ENCODE data around the gene BAG5.

The BAG5 gene

DNA sequence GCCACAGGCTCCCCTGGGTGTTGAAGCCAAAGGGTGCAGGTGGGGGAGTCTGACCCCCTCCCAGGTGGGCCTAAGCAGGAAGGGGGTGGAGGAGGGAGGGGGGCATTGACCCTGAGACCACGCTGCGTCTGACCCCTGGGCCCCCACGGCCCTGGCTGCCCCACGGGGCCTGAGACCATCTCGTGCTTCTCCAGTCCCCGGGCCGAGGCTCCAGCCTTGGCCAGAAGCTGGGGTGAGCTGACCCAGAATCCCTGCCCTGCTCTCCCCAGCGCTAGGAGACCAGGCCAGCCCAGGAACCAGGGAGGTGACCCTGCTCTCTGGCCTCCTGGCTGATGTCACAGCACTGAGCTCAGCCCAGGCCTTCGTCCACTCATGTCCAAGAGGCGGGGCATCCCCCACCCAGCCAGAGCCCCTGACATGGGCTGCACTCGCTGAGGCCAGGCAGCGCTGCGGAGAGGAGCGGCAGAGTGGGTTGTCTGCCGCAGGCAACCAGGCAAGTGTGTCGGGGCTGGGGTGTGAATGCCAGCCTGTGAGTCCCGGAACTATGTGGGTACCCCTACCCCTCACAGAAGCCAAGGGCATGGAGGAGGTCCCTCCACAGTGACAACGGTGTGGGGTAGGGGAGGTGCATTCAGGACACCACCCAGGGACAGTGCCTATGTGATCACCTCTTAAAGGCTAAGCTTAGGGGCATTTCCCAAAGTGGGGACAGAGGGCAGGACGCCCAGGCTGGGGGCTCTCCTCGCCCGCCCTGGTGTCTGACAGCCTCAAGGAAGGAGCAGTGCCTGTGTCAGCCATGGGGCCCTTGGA, 27.2 kb downstream of the BAG5 start:
- no peak overlapping the region for H3K27ac ChIP-seq
- TF ChIP-seq, protein P1, sequence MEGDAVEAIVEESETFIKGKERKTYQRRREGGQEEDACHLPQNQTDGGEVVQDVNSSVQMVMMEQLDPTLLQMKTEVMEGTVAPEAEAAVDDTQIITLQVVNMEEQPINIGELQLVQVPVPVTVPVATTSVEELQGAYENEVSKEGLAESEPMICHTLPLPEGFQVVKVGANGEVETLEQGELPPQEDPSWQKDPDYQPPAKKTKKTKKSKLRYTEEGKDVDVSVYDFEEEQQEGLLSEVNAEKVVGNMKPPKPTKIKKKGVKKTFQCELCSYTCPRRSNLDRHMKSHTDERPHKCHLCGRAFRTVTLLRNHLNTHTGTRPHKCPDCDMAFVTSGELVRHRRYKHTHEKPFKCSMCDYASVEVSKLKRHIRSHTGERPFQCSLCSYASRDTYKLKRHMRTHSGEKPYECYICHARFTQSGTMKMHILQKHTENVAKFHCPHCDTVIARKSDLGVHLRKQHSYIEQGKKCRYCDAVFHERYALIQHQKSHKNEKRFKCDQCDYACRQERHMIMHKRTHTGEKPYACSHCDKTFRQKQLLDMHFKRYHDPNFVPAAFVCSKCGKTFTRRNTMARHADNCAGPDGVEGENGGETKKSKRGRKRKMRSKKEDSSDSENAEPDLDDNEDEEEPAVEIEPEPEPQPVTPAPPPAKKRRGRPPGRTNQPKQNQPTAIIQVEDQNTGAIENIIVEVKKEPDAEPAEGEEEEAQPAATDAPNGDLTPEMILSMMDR (IDR thresholded peaks at IDR 0.05), result no peak
- no peaks in the 10 kb centered on the region for H3K36me3 ChIP-seq
- H3K4me3 ChIP-seq (ENCODE audit: low read depth in 1 of 2, low read length in 1 of 2), result no peak overlapping the region
- peaks cover 24% of the 10 kb centered on the region for H3K27me3 ChIP-seq
- H3K9me3 ChIP-seq, result no peaks in the 10 kb centered on the region
- H3K4me1 ChIP-seq (ENCODE audit: control insufficient read depth in 1 of 2, insufficient read depth in 1 of 2, low read depth in 1 of 2, low read length in 1 of 2), result no peaks in the 10 kb centered on the region

DNA sequence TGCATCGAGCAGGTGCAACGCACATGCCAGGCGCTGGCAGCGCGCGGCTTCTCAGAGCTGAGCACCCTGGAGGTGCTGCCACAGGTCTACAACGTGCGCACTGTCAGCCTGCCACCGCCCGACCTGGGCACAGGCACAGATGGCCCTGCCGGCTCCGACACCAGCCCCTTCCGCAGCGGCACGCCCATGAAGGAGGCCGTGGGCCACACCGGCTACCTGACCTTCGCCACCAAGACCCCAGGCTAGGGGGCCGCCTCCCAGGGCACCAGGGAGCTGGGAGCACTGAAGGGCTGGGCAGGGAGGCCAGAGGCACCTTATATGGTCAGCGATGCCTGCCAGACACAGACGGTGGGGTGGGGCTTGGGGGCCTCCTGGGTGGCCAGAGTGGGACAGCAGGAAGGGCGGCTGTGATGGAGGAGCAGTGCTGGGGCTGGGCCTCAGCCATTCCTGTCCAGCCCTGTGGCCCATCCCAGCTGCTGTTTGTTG, 27.8 kb downstream of the BAG5 start:
- TF ChIP-seq, protein P1 (IDR thresholded peaks at IDR 0.05), result no peak
- Histone ChIP-seq H3K9me3 (no peaks in the 10 kb centered on the region), H3K27me3 (peaks cover 17% of the 10 kb centered on the region), H3K4me1 (ENCODE audit: control insufficient read depth in 1 of 2, insufficient read depth in 1 of 2, low read depth in 1 of 2, low read length in 1 of 2) (peaks cover 3 to 5% of the 10 kb centered on the region in 2 experiments), H3K27ac (no peak overlapping the region), H3K36me3 (no peaks in the 10 kb centered on the region), H3K4me3 (ENCODE audit: low read depth in 1 of 2, low read length in 1 of 2) (no peak overlapping the region)

DNA sequence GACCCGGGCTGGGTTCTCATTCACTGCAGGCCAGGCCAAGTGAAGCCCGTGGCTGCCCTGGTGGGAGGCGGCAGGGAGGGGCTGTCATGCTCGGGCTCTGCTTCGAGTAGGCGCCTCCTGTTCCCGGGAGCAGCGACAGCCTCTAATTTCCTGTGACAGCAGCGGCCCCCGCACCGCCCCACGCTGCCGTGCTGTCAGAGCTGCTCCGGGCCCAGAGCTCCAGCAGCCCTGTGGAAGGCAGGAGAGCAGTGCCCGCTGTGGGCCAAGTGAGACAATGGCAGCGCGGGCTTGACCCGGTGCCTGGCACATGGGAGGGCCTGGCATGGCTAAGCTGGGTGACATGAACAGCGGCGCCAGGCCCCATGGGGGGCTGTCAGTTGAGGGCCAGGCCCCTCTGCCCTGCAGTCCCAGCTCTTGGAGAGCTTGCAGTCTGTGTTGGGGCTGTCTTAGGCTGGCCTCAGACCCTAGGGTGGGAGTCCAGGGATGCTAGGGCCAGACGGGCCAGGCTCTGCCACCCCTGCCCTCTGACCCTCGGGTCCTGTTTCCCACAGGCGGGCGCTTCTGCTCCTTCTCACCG, 28.4 kb downstream of the BAG5 start:
- H3K27me3 ChIP-seq, result peaks cover 12% of the 10 kb centered on the region
- TF ChIP-seq, protein P1 (IDR thresholded peaks at IDR 0.05), result no peak
- peaks cover 8 to 11% of the 10 kb centered on the region in 2 experiments for H3K4me1 ChIP-seq (ENCODE audit: control insufficient read depth in 1 of 2, insufficient read depth in 1 of 2, low read depth in 1 of 2, low read length in 1 of 2)
- no peaks in the 10 kb centered on the region for H3K9me3 ChIP-seq
- no peak overlapping the region for H3K27ac ChIP-seq
- H3K4me3 ChIP-seq (ENCODE audit: low read depth in 1 of 2, low read length in 1 of 2), result no peak overlapping the region
- no peaks in the 10 kb centered on the region for H3K36me3 ChIP-seq

DNA sequence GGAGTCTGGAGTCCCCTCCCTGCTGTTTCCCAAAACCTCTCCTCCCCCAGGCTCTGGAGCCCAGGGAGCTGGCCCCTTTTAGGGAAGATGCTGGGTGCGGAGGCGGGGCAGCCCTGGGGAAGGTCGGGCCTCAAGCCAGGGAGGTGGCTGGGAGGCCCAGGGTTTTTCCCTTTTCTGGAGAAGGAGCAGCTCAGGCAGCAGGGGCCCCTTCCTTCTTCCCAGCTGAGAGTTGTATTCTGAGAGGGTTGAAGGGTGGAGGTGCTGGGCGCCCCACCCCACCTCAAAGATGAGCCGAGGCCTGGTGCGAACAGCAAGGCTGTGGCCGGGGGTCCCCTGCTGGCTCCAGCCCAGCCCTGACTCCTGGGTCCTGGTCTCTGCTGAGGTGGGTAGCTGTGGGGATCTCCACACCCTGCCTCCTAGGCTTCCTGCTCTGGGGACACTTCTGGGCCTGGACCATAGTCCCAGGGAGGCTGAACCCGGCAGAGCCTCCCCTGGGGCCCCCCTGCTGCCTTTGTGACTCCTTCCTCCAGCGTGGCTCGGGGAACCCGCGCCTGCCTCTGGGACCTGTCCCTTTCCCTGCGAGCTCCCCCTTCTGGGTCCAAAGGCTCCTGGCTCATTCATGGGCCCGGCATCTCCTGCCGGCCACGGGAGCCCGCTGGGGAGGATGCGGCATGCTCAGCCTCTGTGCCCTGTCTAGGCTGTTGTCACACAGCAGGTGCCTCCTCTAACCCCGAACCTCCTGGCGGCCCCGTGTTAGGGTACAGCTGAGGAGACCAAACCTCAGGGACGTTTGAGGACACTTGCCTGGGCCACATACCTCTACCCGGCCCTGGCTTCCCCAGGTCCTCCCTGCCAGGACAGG, 29.1 kb downstream of the BAG5 start:
- TF ChIP-seq, protein P1 (IDR thresholded peaks at IDR 0.05), result no peak
- Histone ChIP-seq H3K36me3 (no peaks in the 10 kb centered on the region), H3K27ac (no peak overlapping the region), H3K4me3 (ENCODE audit: low read depth in 1 of 2, low read length in 1 of 2) (no peak overlapping the region), H3K27me3 (peaks cover 5% of the 10 kb centered on the region), H3K9me3 (no peaks in the 10 kb centered on the region), H3K4me1 (ENCODE audit: control insufficient read depth in 1 of 2, insufficient read depth in 1 of 2, low read depth in 1 of 2, low read length in 1 of 2) (peaks cover 14 to 16% of the 10 kb centered on the region in 2 experiments)

All from neutrophil (primary cell).